OCI-M1 (cell line): ENCODE results near the gene CNOT8.

Experiments used
- DNase-seq: peaks from one replicate; lab custom pipeline; 2025; lab: John Stamatoyannopoulos, UW

CNOT8 gene

DNA sequence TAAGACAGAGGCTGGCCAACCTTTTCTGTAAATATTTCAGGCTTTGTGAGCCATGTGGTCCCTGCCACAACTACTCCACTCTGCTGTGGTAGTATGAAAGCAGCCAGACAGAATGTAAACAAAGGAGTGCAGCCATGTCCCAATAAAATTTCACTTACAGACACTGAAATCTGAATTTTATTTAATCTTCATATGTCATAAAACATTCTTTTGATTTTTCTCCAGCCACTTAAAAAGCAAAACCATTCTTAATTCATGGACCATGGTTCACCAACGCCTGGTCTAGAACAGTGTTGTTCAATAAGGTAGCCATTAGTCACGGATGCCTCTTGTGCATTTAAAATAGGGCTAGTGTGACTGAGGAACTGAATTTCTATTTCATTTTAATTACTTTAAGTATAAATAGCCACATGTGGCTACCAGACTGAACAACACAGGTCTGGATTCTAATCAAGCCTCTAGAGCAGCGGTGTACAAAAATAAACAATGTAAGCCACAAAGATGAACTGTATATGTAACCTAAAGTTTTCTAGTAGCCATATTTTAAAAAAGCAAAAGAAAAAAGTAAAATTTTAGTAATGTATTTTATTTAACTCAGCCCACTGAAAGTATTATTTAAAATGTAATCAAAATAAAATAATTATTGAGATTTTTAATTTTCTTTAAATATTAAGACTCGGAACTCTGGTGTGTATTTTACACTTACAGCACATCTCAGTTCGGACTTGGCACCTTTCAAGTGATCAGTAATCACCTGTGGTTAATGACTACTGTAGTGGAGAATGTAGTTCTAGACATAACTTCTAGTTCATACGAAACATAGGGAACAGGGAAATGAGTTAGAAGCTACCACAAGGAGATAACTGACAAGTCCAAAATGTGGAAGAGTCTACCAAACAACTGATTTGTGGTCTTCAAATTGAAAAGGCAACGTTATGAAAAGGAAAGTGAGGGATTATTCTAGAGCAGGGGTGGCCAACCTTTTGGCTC, 65.3 kb downstream of the CNOT8 start:
- DNase-seq = no peak
